NCI-H1048 (cell line): ENCODE measurements around the gene PDZRN4.

Experiments used
- DNase-seq: peaks from one replicate; lab custom pipeline; 2025; lab: John Stamatoyannopoulos, UW

The PDZRN4 gene

GRCh38 chr12:41459111-41459905 is 271.2 kb downstream of the PDZRN4 start:
- no peak for DNase-seq

- DNase-seq = no peak
Measured at GRCh38 chr12:41459906-41460214, 271.7 kb downstream of the PDZRN4 start.

GRCh38 chr12:41460906-41461305 is 272.8 kb downstream of the PDZRN4 start:
- DNase-seq = no peak

GRCh38 chr12:41462312-41462711 is 274.2 kb downstream of the PDZRN4 start:
- no peak for DNase-seq

GRCh38 chr12:41465526-41465925 is 277.4 kb downstream of the PDZRN4 start:
- DNase-seq = no peak

GRCh38 chr12:41466300-41466699 is 278.2 kb downstream of the PDZRN4 start:
- no peak for DNase-seq

- DNase-seq = no peak
Measured at GRCh38 chr12:41466802-41467201, 278.7 kb downstream of the PDZRN4 start.

GRCh38 chr12:41467591-41468325 is 279.6 kb downstream of the PDZRN4 start:
- no peak for DNase-seq

- no peak for DNase-seq
Measured at GRCh38 chr12:41468341-41468740, 280.2 kb downstream of the PDZRN4 start.

- no peak for DNase-seq
Measured at GRCh38 chr12:41468756-41469155, 280.6 kb downstream of the PDZRN4 start.

- DNase-seq = no peak
Measured at GRCh38 chr12:41473441-41473840, 285.3 kb downstream of the PDZRN4 start.

GRCh38 chr12:41474001-41474400 is 285.9 kb downstream of the PDZRN4 start:
- no peak for DNase-seq

GRCh38 chr12:41476499-41477439 is 288.6 kb downstream of the PDZRN4 start:
- DNase-seq = no peak

- no peak for DNase-seq
Measured at GRCh38 chr12:41479426-41479825, 291.3 kb downstream of the PDZRN4 start.

GRCh38 chr12:41485203-41485602 is 297.1 kb downstream of the PDZRN4 start:
- no peak for DNase-seq

- no peak for DNase-seq
Measured at GRCh38 chr12:41486718-41487117, 298.6 kb downstream of the PDZRN4 start.

GRCh38 chr12:41496009-41496408 is 307.9 kb downstream of the PDZRN4 start:
- no peak for DNase-seq

GRCh38 chr12:41497409-41497808 is 309.3 kb downstream of the PDZRN4 start:
- no peak for DNase-seq

- no peak for DNase-seq
Measured at GRCh38 chr12:41504976-41505375, 316.9 kb downstream of the PDZRN4 start.

GRCh38 chr12:41507286-41507685 is 319.2 kb downstream of the PDZRN4 start:
- no peak for DNase-seq

- no peak for DNase-seq
Measured at GRCh38 chr12:41509271-41510055, 321.3 kb downstream of the PDZRN4 start.

- no peak for DNase-seq
Measured at GRCh38 chr12:41510470-41510869, 322.4 kb downstream of the PDZRN4 start.
